GM12864 (cell line): ENCODE results near the gene PTPRB.

Experiments
- DNase-seq: peaks from one replicate; pipeline ENCODE4 v3.0.0-alpha.2; 2011; ENCODE audit warnings: low read depth
- H3K4me3 ChIP-seq: 2 replicates; pipeline ENCODE4 v1.5.1; 2011; ENCODE audit warnings: mild to moderate bottlenecking, low read depth, low read length, control low read depth
- TF ChIP-seq, protein P1 (sequence below): IDR thresholded peaks from 2 replicates; pipeline ENCODE4 v1.5.1; 2011; ENCODE audit warnings: low read depth, mild to moderate bottlenecking, moderate library complexity, low read length, control low read depth, inconsistent platforms; ENCODE audit errors: missing control alignments

PTPRB gene

GRCh38 chr12:70584332-70584731, 52.9 kb downstream of the PTPRB start:
- no peak for DNase-seq
- no peak overlapping the region for H3K4me3 ChIP-seq
- TF ChIP-seq, protein P1, sequence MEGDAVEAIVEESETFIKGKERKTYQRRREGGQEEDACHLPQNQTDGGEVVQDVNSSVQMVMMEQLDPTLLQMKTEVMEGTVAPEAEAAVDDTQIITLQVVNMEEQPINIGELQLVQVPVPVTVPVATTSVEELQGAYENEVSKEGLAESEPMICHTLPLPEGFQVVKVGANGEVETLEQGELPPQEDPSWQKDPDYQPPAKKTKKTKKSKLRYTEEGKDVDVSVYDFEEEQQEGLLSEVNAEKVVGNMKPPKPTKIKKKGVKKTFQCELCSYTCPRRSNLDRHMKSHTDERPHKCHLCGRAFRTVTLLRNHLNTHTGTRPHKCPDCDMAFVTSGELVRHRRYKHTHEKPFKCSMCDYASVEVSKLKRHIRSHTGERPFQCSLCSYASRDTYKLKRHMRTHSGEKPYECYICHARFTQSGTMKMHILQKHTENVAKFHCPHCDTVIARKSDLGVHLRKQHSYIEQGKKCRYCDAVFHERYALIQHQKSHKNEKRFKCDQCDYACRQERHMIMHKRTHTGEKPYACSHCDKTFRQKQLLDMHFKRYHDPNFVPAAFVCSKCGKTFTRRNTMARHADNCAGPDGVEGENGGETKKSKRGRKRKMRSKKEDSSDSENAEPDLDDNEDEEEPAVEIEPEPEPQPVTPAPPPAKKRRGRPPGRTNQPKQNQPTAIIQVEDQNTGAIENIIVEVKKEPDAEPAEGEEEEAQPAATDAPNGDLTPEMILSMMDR = no peak

DNA sequence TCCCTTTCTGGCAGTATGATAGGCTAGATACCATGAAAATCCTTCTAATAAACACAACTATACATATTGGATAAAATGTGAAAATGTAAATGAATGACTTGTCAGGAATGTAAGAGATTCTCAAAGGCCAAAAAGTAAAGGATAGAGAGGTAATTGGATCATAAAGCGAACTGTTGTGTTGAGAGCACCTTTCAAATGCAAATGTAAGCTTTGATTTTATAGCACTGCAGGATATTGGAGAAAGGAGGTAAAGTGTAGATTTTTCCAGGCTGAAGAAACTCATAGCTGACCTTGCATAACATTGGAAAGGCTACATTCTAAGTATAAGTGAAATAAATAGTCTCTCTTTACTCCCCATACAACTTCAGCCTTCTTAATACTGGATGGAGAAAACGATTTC, 54.0 kb downstream of the PTPRB start:
- TF ChIP-seq, protein P1 = no peak
- H3K4me3 ChIP-seq = no peak overlapping the region
- no peak for DNase-seq

- TF ChIP-seq, protein P1 = no peak
- DNase-seq = no peak
- no peak overlapping the region for H3K4me3 ChIP-seq
Measured at GRCh38 chr12:70581208-70581607, 56.0 kb downstream of the PTPRB start.

DNA sequence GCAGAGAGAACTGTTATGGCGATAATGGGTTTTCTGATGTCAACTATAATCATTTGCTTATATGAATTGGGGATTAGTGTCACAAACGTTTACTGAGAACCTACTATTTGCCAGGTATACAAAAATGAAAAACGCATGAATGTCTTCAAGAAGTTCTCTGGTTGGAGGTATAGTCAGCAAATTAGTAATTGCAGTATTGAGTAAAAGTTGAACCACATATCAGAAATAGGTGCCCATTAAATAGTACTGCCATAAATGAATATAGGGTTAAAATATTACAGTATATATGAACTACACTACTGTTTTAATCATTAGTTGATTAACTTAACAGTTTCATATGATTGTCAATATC, 60.0 kb downstream of the PTPRB start:
- TF ChIP-seq, protein P1 = no peak
- no peak for DNase-seq

DNA sequence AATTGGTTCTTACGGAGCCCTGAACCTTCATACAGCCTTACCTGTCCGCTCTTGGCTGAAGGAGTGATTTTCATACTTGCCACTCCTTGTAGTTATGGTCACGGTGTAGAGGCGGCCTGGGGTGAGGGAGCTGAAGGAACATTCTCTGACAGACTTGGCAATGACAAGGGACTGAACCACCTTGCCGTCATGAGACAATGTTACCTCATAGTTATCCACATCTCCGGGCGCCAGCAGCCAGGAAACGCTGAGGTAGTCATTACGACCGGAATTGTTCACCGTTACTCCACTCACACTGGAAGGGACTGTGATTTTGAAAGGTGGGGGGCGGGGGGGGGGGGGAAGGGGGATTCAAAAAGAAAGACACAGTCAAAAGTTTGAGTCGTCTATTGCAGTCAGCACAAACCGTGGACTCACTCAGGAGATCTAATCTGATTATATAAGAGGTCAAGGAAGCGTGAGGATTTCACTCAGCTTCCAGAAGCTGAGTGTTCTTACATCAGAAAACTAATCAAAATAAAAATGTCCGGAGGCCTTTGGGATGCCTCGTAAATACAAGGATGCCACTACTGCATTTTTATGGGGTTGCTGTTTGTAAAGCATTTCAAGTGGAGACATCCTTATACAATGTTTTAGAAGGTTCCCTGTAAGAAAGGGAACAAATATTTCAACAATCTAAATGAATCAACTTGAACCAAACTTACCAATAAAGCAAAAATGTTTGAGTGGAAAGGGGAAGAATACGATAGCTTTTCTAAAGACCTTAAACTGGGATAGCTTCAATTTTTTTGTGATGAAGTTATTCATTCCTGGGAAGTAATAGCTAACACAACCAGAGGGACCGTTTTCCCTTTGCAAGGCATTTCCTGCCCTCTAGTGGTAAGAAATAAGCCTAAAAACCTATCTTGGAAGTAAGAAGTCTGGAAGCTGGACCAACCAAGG, 60.6 kb downstream of the PTPRB start:
- no peak overlapping the region for H3K4me3 ChIP-seq
- TF ChIP-seq, protein P1 = peak; percentile 67
- DNase-seq = peak; percentile 18

More for the DNA sequence above, 60.0 kb downstream of the PTPRB start:
- H3K4me3 ChIP-seq = no peak overlapping the region

DNA sequence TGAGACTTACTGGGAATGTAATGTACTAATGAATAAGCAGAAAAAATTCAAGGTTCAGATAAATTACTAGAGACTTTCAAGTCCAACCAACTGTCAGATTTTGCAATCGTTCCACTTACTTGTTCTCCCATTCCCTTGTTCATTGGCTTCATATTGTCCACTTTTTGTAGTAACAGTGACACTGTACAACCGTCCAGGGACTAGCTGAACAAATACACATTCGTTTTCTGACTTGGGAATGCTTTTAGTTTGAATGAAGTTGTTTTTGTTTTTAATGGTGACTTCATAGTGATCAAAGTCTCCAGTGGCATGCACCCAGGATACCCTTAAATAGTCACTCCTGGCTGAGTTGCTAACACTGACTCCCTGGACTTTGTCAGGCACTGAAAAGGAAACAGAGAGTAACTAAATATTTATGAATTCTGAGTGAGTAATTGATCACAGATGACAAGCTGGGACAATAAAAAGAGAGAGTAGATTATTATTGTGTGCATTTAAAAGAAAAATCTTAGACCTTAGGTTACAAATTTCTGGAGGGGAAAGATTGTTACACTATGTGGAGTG, 65.4 kb downstream of the PTPRB start:
- TF ChIP-seq, protein P1 = no peak
- DNase-seq = no peak
- no peak overlapping the region for H3K4me3 ChIP-seq
